Measurements from ENCODE around the gene TEX13A.
"Not testable (repeated sequence)": the region's sequence is repeated elsewhere in the genome, so short reads cannot be mapped to it uniquely, and the experiment has no call there.

The TEX13A gene, protein sequence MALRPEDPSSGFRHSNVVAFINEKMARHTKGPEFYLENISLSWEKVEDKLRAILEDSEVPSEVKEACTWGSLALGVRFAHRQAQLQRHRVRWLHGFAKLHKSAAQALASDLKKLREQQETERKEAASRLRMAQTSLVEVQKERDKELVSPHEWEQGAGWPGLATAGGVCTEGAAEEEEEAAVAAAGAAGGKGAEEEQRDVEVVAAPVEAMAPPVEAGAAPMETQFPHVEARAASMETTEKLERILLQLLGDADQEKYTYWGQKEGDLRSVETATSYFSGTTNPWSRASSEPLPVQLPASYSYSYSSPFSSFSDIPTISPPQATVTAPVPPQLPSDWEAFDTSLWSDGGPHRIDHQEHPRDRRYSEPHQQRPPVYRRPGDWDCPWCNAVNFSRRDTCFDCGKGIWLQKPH

DNA sequence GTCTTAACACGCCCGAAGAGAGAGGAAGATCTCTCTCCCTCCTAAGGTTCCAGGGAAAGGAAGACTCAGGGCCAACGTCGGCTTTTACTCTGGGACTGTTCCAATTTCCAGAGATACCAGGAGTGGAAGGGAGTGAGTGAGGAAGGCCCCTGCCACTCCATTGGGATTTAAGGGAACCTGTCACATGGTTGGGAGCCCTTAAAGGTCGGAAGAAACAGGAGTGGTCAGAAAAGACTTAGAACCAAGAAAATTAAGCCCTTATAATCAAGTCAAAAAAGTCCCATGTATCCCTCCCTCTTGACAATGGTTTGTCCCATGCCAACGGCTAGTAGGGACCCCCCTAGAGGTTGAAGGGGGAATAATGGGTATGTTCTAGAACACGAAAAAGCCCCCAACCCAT is at the start of gene TEX13A:
TSS of gene TEX13A (minus strand) at position 59 of the 400 bp plus-strand sequence. CDS start 297 bp downstream, outside the sequence.
- no peak for DNase-seq

DNA sequence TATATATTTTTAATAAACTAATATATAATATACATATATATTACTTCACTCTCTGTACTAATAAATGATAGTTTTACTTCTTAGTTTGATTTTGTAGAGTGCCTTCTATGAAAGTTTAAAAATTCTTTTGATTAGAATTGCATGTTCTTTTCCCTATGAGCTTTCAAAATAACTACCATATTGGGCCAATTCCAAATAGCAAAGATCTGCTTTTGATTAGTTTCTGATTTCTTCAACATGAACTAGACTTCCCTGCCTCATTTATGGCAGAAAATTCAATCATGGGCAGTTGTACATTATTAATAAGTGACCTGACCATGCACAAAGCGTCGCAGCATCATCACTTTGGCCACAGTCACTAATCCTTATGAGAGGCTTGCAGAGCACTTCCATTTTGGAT is 48.9 kb upstream of the TEX13A start:
- no peak for DNase-seq

DNA sequence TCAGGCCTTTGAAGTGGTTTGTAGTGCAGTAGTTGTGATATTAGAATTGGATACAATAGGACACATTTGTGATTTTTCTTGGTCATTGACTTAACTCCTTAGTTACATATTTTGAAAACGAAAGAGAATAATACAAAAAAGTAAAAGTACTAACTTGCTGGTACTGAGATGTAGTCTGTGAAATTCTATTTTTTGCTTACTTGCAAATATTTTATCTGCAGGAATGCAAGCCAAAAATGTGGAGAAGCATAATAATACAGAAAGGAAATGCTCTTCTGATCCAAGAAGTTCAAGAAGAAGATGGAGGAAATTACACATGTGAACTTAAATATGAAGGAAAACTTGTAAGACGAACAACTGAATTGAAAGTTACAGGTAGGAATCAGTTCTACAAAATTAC is 46.7 kb upstream of the TEX13A start:
- no peak for DNase-seq

DNA sequence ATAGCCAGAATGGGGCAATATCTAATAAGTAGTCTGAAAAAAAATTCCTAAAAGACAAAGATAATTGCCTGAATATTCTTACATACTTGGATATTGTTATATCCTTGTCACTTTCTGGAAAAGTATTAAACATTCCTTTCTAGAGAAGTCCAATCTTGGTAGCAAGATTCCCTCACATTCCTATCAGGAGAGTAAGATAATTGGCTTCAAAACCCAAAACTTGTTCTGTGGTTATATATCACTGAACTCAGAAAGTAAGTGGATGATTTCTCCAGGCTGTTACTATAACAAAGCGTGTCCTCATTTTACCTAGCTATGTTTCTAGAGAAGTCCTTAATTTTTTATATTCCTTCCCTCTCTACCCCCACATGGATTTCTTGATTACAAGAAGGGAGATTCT is 46.0 kb upstream of the TEX13A start:
- no peak for DNase-seq

DNA sequence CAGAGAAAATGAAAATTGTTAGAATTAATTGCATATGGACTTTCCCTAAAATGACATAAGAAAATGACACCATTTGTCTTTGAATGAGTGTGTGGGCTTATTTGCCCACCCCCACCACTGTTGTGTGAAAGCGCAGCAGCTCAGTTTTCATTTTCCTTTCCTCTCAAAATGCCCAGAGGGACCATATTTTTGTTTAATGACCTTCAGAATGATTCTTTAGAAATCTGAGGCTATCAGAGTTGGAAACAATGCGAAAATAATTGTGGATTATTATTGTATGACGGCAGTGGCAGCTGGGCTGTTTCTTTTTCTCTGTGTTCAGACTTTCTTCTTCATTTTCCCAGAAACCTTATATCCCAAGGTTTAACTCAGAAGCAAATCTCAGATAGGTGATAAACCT is 44.6 kb upstream of the TEX13A start:
- no peak for DNase-seq

DNA sequence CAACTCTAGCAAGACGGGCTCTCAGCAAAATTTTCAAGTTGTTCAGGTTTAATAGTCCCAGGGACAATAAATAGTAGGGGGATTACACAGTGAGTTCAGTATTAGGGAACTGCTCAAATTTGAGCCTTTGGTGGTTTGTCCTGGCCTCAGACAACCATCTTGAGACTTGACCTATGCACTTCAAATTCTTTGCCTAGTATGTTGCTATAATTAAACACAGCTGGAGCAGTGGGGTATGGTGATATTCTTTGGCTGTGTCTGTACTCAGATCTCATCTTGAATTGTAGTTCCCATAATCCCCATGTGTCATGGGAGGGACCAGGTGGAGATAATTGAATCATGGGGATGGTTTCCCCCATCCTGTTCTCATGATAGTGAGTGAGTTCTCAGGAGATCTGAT is 43.3 kb upstream of the TEX13A start:
- DNase-seq: no peak

DNA sequence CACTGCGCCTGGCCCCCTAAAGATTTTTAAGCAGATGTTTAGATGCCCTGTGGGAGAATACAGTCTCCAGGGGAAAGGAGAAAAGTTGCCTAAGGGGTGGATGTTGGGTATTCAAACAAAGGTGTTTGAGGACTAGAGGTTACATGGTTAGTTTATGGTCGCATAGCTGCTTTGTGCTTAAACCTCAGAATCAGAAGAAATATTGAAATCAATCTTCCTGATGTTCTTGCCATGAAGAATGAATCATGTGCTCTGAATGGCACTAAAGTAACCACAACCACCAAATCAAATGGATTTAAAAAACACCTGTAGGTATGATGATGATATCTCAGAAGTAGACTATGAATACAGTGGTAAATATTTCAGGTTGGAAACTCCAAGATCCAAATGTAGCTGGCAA is 42.7 kb upstream of the TEX13A start:
- no peak for DNase-seq

DNA sequence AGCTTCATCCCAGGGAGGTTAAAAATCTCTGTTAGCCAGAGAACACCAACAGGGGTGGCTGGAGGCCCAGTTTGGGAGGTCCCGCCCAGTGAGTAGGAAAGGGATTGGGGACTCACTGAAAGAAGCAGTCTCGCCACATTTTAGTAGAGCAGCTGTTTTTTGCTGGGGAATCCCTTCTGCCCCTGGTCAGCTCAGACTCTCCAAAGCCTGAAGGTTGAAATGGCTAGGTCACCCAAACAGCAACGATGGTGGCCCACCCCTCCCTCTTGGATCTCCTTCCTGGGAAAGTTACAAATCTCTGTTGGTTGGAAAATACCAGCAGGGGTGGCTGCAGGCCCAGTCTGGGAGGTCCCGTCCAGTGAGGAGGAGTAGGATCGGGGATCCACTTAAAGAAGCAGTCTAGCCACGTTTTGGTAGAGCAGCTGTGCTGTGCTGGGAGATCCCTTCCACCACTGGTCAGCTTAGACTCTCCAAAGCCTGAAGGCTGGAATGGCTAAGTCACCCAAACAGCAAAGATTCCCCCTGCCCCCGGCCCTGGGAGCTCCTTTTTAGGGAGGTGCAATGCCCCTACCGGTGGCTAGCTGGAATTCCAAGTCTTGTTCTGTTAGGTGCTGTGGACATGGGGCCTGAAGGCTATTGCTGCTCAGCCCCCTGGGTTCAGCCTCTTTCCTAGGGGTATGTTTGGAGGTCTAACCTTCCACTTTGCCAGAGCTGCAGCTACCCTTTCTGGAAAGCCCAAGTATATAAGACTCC is 40.0 kb upstream of the TEX13A start:
- DNase-seq: no peak

DNA sequence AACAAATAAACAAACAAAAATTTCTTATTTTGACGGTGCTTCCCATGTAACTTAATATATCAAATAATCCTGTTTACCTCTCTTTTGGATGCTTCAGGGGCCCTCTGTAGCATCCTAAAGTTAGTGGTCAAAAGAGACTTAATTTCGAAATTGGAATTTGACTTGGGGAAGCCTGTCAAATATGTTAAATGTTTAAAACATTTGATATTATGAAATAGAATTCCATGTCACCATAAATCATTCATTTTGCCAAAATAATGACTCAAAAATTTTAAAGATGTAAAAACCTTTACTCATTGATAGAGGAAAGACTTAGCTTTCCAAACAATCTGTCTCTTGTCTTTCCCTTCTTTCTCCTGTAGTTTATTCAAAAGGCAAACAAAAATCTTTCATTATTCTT is 20.6 kb upstream of the TEX13A start:
- DNase-seq: no peak

DNA sequence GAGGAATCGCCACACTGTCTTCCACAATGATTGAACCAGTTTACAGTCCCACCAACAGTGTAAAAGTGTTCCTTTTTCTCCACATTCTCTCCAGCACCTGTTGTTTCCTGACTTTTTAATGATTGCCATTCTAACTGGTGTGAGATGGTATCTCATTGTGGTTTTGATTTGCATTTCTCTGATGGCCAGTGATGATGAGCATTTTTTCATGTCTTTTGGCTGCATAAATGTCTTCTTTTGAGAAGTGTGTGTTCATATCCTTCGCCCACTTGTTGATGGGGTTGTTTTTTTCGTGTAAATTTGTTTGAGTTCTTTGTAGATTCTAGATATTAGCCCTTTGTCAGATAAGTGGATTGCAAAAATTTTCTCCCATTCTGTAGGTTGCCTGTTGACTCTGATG is 16.9 kb upstream of the TEX13A start:
- DNase-seq: not testable (repeated sequence)

DNA sequence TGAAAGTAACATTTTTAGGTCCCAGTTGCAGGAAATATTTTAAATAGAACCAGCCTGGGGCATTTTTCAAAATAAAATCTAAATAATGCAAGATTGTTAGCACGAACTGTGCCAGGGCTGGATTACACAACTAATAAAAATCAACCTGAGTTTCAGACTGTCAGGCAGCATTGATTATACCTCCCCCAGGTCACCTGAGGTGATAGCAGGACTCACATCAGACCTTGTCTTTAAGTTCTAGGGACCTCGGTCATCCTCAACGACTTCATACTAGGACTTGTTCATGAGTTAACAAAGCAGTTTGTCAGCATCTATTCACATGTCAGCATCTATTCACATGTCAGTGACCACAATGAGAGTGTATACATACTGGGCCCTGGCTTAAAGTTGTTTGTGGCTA is 8.7 kb upstream of the TEX13A start:
- DNase-seq: no peak

DNA sequence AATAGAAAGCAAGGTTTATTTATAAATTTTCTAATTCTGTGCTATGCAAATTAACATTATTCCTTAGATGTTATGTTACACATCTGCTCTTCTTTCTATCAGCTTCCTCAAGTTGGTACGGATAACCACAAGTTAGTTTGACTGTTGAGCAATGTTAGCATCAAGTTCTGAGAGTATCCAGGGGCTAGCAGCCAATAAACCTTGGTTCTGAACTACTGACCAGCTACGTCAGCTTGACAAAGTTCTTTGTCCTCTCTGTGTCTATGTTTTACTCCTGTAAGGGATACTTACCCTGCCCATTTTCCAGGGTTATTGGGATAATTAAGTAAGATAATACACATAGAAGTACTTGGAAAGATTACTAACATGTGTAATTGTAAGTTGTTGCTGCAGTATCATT is 8.1 kb upstream of the TEX13A start:
- no peak for DNase-seq

DNA sequence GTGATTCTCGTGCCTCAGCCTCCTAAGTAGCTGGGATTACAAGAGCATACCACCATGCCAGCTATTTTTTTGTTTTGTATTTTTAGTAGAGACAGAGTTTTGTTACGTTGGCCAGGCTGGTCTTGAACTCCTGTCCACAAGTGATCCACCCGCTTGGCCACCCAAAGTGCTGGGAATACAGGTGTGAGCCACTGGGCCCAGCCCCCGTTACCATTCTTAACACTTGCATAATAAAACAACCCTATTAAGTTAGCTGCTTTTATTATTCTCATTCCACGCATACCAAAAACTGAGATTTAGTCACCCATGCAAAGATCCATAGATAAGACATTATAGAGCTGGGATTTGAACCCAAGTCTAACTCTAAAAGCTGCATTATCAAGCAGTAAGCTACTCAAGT is 6.0 kb upstream of the TEX13A start:
- DNase-seq: no peak

DNA sequence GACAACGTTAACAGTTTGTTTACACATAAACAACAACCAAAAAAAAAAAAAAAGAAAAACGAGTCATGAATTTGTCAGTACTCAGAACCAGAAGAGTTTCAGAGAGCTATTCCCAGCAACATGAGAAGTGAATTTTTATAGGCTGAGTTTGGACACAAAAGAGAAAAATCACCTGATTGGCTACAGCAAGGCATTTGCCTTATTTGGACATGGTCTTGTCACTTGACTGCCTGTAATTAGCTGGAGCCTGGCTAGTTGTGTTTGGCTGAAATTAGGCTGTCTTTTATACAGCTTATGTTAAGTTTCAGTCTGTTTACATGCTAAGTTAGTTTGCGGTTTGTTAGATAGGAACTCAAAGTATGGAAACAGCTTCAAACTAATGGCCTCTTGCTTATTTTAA is 880 bp upstream of the TEX13A start:
- DNase-seq: no peak

DNA sequence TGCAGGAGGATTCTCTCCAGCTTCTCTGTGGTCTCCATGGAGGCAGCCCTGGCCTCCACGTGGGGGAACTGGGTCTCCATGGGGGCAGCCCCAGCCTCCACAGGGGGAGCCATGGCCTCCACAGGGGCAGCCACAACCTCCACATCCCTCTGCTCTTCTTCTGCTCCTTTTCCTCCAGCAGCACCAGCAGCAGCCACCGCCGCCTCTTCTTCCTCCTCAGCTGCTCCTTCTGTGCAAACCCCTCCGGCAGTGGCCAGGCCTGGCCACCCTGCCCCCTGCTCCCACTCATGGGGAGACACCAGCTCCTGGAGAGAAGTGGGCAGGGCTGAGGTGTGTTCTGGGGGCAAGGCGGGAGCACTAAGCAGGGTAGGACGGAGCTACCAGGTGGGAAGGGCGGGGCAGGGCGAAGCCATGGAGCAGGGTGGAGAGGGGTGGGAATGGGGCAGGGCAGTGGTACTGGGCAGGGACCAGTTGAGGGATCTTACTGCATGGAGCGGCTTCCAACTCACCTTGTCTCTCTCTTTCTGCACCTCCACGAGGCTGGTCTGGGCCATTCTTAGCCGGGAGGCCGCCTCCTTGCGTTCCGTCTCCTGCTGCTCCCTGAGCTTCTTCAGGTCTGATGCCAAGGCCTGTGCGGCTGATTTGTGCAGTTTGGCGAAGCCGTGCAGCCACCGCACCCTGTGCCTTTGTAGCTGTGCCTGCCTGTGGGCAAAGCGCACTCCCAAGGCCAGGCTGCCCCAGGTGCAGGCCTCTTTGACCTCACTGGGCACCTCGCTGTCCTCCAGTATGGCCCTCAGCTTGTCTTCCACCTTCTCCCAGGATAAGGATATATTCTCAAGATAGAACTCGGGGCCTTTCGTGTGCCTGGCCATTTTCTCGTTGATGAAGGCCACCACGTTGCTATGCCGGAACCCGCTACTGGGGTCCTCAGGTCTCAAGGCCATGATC is 766 bp downstream of the TEX13A start:
- DNase-seq: no peak

DNA sequence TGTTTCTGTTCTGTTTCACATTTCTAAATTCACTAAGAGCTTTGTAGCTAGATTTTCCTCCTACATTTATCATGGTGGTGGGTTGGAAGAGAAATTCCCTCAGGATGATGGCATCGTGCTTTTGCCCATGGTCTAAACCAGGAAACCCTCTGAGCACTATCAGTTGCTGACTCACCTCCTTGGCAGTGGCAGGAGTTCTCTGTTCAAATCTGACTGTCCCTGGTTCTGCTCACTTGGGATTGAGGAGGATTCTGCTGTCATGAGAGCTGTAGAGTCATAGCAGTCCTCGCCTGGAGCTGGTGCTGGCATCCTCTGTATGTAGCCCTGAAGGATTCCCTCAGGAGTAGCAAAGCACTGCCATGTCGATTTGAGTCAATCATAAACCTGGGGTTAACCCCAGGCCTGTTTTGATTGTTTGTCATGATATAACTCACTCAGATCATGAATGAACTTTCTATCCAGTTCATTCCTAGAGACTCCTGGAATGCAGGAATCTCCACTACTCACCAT is 9.4 kb downstream of the TEX13A start:
- DNase-seq: no peak

DNA sequence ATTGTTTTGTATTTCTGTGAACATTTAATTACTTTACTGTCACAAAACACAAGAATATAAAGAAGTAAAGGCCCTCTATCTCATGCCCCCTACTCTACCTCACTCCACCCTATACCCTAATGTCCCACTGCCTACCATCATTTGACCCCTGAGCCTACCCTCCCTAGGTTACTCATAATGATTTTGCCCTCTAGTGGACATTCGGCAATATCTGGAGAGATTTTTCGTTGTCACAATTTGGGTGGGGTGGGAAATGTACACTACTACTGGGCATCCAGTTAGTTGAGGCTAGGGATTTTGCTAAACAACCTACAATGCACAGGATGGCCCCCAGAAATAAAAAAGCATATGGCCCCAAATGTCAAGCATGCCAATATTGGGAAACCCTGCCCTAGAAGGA is 10.2 kb downstream of the TEX13A start:
- DNase-seq: no peak

DNA sequence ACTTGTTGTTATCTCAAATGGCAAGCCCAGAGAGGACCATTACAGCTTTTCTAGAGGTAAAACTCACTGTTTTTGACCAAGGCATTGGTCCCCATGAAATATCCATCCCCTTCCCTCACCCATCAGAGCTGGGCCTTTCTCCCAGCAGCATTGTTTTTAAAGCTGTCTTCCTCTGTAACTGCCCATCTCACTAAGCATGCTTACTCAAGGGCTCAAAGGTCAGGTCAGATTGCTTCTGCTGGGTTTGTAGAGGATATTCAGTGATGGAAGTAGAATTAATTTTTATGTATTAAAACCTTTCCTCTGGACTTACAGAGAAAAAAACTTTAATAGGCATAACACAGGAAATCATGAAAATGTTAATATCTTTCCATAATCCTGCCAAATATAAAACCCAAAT is 11.1 kb downstream of the TEX13A start:
- no peak for DNase-seq

DNA sequence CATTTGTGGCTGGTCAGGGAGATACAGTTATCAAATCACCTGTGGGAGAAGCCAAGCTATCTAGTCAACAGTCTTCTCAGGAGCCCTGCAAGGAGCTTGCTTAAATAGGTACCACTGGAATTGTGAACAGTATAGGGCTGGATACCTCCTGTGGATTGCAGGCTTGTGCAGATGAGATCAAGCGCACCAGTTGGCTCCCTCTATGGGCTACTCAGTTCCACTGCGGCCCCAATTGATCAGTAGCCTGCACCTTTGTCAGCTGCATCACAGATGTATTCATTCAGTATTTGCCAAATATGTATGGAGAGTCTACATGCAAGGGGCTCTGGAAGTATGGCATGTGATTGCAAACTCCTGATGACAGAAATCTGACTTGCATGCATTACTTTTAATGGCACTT is 28.6 kb downstream of the TEX13A start:
- no peak for DNase-seq

DNA sequence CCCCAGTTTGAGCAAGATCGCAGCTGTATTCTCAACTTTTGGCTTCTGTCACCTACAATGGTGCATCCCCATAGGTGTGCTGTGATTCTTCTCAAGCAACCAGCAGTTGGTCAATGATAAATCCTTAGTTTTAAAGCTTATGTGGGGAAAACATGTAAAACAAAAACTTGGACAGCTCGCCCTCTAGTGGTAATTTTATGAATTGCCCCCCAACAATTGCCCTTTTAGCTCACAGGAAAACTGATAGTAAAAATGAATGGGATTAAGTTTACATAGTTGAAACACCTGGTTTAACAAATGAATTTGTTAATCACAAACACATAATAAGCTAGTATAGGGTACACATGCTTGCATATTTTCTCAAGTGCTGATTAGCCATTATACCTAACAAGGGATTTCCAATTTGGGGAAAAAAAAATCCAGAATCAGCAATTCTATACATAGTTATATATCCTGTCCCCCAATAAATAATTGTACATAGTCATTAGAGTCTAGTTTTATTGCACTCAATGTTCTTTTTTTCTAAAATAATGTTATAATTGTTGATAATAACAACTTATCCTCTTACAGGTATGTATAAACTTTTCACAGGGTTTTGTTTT is 30.1 kb downstream of the TEX13A start:
- DNase-seq: no peak

DNA sequence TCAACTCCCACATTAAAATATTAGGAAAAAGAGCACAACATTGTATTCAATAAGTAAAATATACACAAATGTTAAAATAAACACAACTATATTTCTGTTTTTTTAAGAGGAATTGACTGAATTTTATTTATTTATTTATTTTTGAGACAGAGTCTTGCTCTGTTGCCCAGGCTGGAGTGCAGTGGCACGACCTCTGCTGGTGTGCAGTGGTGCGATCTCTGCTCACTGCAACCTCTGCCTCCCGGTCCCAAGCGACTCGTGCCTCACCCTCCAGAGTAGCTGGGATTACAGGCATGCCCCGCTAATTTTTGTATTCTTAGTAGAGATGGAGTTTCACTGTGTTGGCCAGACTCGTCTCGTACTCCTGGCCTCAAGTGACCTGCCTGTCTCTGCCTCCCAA is 31.4 kb downstream of the TEX13A start:
- DNase-seq: no peak

DNA sequence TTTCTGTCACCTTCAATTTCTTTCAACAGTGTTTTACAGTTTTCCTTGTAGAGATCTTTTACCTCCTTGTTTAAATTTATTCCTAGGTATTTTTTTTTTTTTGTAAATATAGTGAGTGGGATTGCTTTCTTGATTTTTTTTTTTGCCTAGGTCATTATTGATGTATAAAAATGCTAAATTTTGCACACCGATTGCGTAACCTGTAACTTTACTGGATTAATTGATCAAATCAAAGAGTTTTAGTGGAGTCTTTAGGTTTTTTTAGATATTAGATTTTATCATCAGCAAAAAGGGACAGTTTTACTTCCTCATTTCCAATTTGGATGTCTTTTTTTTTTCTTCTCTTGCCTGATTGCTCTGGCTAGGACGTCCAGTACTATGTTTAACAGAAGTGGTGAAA is 40.9 kb downstream of the TEX13A start:
- DNase-seq: no peak

DNA sequence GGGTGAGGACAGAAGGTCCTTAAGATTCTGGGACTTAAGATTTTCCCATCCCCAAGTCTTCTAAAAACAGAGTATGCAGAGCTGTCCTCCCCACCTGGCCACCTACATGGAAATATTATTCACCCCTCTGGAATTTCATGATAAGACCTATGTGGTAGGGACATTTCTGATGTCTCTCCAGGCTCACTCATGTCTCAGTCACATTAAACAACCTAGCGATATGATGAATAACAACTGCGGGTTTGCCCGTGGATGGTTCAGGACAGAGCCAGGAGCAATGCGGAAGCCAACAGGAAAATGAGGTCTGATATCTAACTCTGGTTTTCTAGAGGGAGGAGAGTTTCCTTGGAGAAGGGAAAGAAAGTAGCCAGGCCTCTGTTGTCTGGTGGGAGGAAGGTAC is 47.4 kb downstream of the TEX13A start:
- no peak for DNase-seq

Measured in NK-92 treated with Interleukin-12 subunit alpha and Interleukin-12 subunit beta, amount 100 ng/mL, for 24 hours (cell line).